Mesendoderm (in vitro differentiated cells): ENCODE results near the gene RGS17. TPM values are rescaled to one million over a fixed set of nuclear protein-coding genes. Genes with fewer than 3 reads are reported as not detected.
"Not testable (repeated sequence)": the region's sequence is repeated elsewhere in the genome, so short reads cannot be mapped to it uniquely, and the experiment has no call there.

Experiments
- DNase-seq: peaks from one replicate; pipeline ENCODE4 v3.0.0; 2013
- H2AK5ac ChIP-seq: 2 replicates; pipeline ENCODE4 v1.6.1; 2013; ENCODE audit warnings: low read length, inconsistent platforms
- H2BK120ac ChIP-seq: 2 replicates; pipeline ENCODE4 v1.6.1; 2013; ENCODE audit warnings: low read depth, mild to moderate bottlenecking, low read length, moderate library complexity, mixed read lengths
- H2BK15ac ChIP-seq: replicated peaks from 2 replicates; pipeline ENCODE4 v1.6.1; 2013; ENCODE audit warnings: low read depth, mild to moderate bottlenecking, moderate library complexity
- H2BK5ac ChIP-seq: 2 replicates; pipeline ENCODE4 v1.6.1; 2013; ENCODE audit warnings: low read length, inconsistent platforms
- H3K18ac ChIP-seq: 2 replicates; pipeline ENCODE4 v1.6.1; 2013; ENCODE audit warnings: mild to moderate bottlenecking, low read length, mixed read lengths
- H3K23ac ChIP-seq: one replicate; pipeline ENCODE4 v1.6.1; 2013; ENCODE audit warnings: low read length
- H3K27ac ChIP-seq: 2 replicates; pipeline ENCODE4 v1.5.1; 2013; ENCODE audit warnings: low read depth, mild to moderate bottlenecking, inconsistent platforms, low read length, moderate library complexity
- H3K27me3 ChIP-seq: 2 replicates; pipeline ENCODE4 v1.6.1; 2013; ENCODE audit warnings: low read length, control low read depth, mild to moderate bottlenecking, inconsistent platforms; ENCODE audit not compliant: insufficient read depth, poor library complexity
- H3K36me3 ChIP-seq: 2 replicates; pipeline ENCODE4 v1.6.1; 2013; ENCODE audit warnings: low read length, inconsistent platforms; ENCODE audit not compliant: control insufficient read depth, insufficient read depth
- H3K4ac ChIP-seq: one replicate; pipeline ENCODE4 v1.6.1; 2013; ENCODE audit warnings: low read depth, mild to moderate bottlenecking, low read length, moderate library complexity
- H3K4me1 ChIP-seq: 2 replicates; pipeline ENCODE4 v1.6.1; 2013; ENCODE audit warnings: low read depth, low read length, inconsistent platforms; ENCODE audit not compliant: control insufficient read depth
- H3K4me2 ChIP-seq: 2 replicates; pipeline ENCODE4 v1.6.1; 2013; ENCODE audit warnings: low read length
- H3K4me3 ChIP-seq: 2 replicates; pipeline ENCODE4 v1.5.1; 2013; ENCODE audit warnings: mild to moderate bottlenecking, low read length
- H3K56ac ChIP-seq: one replicate; pipeline ENCODE4 v1.6.1; 2013; ENCODE audit warnings: low read length
- H3K79me1 ChIP-seq: 2 replicates; pipeline ENCODE4 v1.6.1; 2013; ENCODE audit warnings: low read length, inconsistent platforms
- H3K79me2 ChIP-seq: 2 replicates; pipeline ENCODE4 v1.6.1; 2013; ENCODE audit warnings: mild to moderate bottlenecking, low read length; ENCODE audit not compliant: control insufficient read depth, insufficient read depth
- H3K9ac ChIP-seq: 2 replicates; pipeline ENCODE4 v1.6.1; 2013; ENCODE audit warnings: low read length, inconsistent platforms
- H4K5ac ChIP-seq: one replicate; pipeline ENCODE4 v1.6.1; 2013; ENCODE audit warnings: low read length
- H4K8ac ChIP-seq: one replicate; pipeline ENCODE4 v1.6.1; 2013; ENCODE audit warnings: low read depth, mild to moderate bottlenecking, control low read depth, low read length, moderate library complexity
- WGBS: extraction: QIAGEN DNeasy Blood & Tissue Kit; methylation state at CpG from one replicate; pipeline ENCODE4 v1.1.7; 2013; ENCODE audit warnings: low lambda C conversion rate, missing lambda C conversion rate; ENCODE audit not compliant: insufficient coverage; ENCODE audit errors: extremely low coverage; 5-methylcytosine and 5-hydroxymethylcytosine counted together
- small RNA-seq: library from polyadenylated mRNA; stranded (forward); fragments of <200 nt; extraction: miRNeasy Mini kit (QIAGEN cat#:217004); gene quantifications from one replicate; pipeline ENCODE3, GENCODE V24; 2013; ENCODE audit not compliant: insufficient read depth

Gene RGS17

GRCh38 chr6:152966168-152966894, 164.8 kb downstream of the RGS17 start:
- not testable (repeated sequence) for H3K4me3 ChIP-seq, H2BK120ac ChIP-seq, H3K79me1 ChIP-seq, H3K56ac ChIP-seq, H2BK5ac ChIP-seq, H3K4me1 ChIP-seq, H3K4ac ChIP-seq, H2AK5ac ChIP-seq, H3K9ac ChIP-seq, H2BK15ac ChIP-seq, H4K8ac ChIP-seq, H3K4me2 ChIP-seq, DNase-seq, H3K18ac ChIP-seq, H3K36me3 ChIP-seq, H3K23ac ChIP-seq, H3K79me2 ChIP-seq, H3K27me3 ChIP-seq, H4K5ac ChIP-seq, H3K27ac ChIP-seq
- no CpG with 5 or more reads among the region's 15 CpGs for WGBS

- Histone ChIP-seq H3K18ac (no peak overlapping the region), H3K27me3 (no peaks in the 10 kb centered on the region), H3K36me3 (no peaks in the 10 kb centered on the region), H2BK5ac (no peak overlapping the region), H3K79me1 (no peaks in the 10 kb centered on the region), H2BK120ac (no peak overlapping the region), H2AK5ac (no peak overlapping the region), H3K27ac (no peak overlapping the region), H3K4me2 (no peak overlapping the region), H3K9ac (no peak overlapping the region), H3K4ac (no peak overlapping the region), H4K8ac (no peak overlapping the region), H3K79me2 (no peaks in the 10 kb centered on the region), H3K56ac (no peak overlapping the region), H3K4me1 (no peaks in the 10 kb centered on the region), H3K23ac (no peak overlapping the region), H2BK15ac (no peak overlapping the region), H4K5ac (no peak overlapping the region), H3K4me3 (no peak overlapping the region)
- WGBS: no CpG with 5 or more reads among the region's 24 CpGs
- DNase-seq: no peak
Measured at GRCh38 chr6:152959333-152959732, 171.7 kb downstream of the RGS17 start.

- H2BK15ac ChIP-seq: no peak overlapping the region
- no peak overlapping the region for H3K4me3 ChIP-seq
- no peak overlapping the region for H2BK120ac ChIP-seq
- H4K5ac ChIP-seq: no peak overlapping the region
- H3K56ac ChIP-seq: no peak overlapping the region
- H3K4me2 ChIP-seq: no peak overlapping the region
- no peaks in the 10 kb centered on the region for H3K36me3 ChIP-seq
- H3K23ac ChIP-seq: no peak overlapping the region
- no peak overlapping the region for H4K8ac ChIP-seq
- H2AK5ac ChIP-seq: no peak overlapping the region
- no peaks in the 10 kb centered on the region for H3K79me1 ChIP-seq
- no peak overlapping the region for H3K27ac ChIP-seq
- no peak overlapping the region for H2BK5ac ChIP-seq
- no CpG with 5 or more reads among the region's 1 CpG for WGBS
- H3K18ac ChIP-seq: no peak overlapping the region
- H3K27me3 ChIP-seq: no peaks in the 10 kb centered on the region
- no peak overlapping the region for H3K4ac ChIP-seq
- no peak for DNase-seq
- no peak overlapping the region for H3K9ac ChIP-seq
- H3K4me1 ChIP-seq: no peaks in the 10 kb centered on the region
- H3K79me2 ChIP-seq: no peaks in the 10 kb centered on the region
Measured at GRCh38 chr6:152957796-152958195, 173.3 kb downstream of the RGS17 start.

Small RNA genes lying within 50 kb of the gene (small RNA-seq; reads per million reads assigned to genes)
- gene AL080276.1 (not detected), gene RNA5SP224 (not detected)
